Superior temporal gyrus (tissue), 1 donor: ENCODE data around the gene SDHC.
A peak's percentile ranks its signal among the peaks of the same experiment; 100 is the strongest.

Source experiments
- DNase-seq: peaks from one replicate; pipeline ENCODE4 v3.0.0-alpha.2; 2016; ENCODE audit errors: extremely low spot score

Gene SDHC, protein sequence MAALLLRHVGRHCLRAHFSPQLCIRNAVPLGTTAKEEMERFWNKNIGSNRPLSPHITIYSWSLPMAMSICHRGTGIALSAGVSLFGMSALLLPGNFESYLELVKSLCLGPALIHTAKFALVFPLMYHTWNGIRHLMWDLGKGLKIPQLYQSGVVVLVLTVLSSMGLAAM

GRCh38 chr1:161314201-161314981 is at the start of gene SDHC:
Gene SDHC (plus strand): TSS chr1:161314381. CDS start chr1:161314406, 25 bp downstream.
- peak; percentile 96 for DNase-seq

DNA sequence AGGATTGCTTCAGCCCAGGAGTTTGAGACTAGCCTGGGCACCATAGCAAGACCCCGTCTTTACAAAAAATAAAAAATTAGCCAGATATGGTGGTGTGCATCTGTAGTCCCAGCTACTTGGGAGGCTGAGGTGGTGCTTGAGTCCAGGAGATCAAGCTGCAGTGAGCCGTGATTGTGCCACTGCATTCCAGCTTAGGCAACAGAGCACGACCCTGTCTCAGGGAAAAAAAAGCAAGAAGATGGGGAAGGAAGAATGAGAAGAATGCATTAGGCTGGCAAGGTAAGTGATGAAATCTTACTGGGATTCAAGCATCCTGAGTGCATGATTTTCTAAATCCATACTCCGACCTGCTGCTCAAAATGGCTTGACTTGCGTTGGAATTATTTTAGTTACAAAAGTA is 48.9 kb upstream of the SDHC start:
- DNase-seq: no peak

DNA sequence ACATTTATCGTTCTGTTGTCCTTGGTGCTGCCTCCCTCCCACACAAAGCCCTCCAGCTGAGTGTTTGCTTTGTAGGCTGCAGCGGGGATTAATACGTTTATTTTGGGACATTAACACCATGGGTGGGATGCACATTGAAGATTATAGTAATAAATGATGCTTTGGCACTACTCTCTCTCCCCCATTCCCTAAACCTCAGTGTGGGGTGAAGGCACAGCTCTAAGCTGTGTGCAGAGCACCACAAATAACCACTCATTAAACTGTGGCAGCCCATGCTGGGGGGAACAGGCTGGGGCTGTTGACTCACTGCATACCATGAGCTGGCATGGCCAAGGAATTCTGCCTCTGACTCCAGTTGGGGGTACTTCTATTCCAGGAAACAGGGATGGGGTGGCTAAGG is 48.0 kb upstream of the SDHC start:
- no peak for DNase-seq

- no peak for DNase-seq
These were observed 47.3 kb upstream of the SDHC start for GRCh38 chr1:161266836-161267235.

DNA sequence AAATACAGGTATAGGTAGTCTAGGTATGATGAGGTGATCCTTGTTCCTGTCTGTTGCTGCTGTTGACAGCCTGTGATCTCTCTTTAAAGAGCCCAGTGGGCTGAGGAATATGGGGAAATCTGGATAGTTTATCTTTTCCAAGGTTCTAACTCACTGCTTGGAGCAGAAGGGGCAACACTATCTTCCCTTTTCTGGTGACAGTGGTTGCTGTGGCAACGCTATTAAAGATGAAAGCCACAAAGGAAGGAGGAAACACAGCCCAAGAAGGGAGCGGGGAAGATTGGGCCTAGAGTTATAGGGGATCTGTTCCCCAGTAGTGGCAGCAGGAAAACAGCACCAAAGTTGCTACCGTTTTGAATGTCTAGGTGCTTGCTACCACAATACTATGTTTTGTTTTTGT is 46.9 kb upstream of the SDHC start:
- DNase-seq: no peak

- no peak for DNase-seq
These were observed 40.8 kb upstream of the SDHC start for GRCh38 chr1:161273402-161273801.

GRCh38 chr1:161274874-161275273 is 39.3 kb upstream of the SDHC start:
- no peak for DNase-seq

DNA sequence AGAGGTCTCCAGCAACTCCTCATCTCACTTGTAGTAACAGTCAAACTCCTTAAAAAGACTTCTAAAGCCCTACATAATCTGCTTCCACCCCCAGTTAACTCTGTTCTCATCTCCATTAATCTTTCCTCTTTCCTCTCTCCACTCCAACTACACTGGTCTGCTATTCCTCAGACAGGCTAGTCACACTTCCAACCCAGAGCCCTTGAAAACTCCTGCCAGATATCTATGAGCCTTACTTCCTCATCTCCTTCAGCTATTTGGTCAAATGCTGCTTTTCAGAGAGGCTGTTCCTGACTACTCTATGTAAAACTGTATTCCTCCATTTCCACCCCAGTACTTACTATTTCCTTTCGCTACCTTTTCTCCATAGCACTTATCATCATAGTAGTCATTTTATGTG is 31.2 kb upstream of the SDHC start:
- no peak for DNase-seq

DNA sequence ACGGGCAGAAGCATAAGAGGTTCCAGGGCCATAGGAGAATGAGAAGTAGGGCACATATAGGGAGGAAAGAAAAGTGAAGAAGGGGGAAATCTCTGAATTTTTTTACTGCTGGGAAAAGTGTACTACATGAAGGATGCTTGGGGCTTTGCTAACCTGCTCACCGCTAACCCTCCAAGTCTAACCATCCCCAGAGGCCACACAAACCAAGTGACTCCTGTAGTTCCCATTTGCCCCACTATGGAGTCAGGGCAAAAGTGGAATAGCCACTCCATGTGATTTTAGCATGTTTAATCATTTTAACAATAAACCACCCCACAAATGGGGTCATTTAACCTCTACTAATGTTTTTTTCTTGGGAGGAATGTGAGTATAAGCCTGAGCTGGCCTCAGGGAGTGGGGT is 29.1 kb upstream of the SDHC start:
- no peak for DNase-seq

DNA sequence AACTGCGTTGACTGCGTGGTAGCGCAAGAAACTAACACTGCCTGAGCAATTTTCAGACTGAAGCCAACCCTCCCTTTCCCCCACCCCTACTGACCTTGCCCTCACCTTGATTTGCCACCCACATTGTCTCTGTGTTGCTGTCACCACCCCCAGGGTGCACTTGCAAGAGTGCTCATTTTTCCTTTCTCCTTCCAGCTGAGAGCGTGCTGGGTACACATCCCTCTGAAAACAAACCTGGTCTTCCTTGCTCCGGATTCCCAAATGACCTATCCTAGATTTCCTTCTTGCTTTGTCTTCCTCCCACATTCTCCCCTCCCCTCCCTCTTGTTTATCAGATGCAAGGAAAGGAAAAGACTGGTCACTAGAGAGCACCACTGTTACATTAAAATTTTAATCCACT is 28.7 kb upstream of the SDHC start:
- DNase-seq: no peak

DNA sequence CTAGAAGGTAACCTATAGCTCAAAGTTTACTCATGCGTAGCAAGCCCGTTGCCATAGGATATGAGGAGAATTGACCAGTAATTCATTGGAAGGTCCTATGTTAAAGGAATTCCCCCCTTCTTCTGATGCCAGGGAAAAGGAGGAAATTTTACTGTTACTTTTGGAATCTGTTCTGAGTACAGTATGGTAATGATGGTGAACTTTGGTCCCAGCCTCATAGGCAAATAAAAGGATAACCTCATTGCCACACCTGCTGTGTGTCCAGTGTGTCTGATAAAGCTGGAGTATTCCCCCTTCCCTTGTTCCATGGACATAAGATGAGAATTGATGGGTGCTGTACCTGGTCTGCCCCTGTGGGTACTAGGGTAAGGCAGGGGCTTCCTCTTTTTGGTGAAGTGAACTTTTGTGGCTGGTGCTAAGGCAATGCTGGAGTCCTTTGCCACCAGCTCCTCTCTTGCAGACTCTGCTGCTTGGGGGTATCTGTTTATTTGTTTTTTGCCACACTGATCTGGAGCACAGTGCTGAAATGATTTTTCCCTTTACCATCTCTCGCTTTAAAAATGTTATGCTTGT is 26.6 kb upstream of the SDHC start:
- DNase-seq: no peak

- no peak for DNase-seq
These were observed 23.4 kb upstream of the SDHC start for GRCh38 chr1:161290779-161291178.

DNA sequence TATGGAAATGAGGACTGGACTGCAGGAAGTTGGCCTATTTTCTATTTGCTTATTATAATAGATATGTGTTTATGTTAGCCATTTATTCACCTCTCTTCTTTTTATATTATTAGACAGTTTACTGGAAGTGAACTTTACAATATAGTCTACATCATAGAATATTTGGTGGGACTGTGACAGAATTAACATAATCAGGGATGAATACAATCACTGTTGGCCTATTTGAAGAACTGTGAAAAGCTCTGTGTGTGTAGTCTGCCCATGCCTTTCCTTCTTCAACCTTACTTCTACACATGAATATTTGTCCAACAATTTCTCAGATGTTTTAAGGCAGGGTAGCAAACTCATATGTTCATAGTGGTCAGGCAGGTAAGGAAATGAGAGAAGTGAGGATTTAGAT is 16.8 kb upstream of the SDHC start:
- no peak for DNase-seq

DNA sequence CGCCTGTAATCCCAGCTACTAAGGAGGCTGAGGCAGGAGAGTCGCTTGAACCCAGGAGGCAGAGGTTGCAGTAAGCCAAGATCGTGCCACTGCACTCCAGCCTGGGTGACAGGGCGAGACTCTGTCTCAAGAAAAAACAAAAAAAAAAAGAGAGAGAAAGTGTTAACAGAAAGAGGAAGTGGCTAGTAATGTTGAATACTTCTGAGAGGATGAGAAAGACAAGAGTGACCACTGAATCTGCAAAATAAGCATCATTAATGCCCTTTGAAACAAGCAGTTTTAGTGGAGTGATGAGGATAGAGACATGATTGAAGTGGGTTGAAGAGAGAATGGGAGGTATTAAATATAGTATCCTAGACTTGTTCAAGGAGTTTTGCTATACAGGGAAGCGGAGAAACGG is 16.1 kb upstream of the SDHC start:
- no peak for DNase-seq

DNA sequence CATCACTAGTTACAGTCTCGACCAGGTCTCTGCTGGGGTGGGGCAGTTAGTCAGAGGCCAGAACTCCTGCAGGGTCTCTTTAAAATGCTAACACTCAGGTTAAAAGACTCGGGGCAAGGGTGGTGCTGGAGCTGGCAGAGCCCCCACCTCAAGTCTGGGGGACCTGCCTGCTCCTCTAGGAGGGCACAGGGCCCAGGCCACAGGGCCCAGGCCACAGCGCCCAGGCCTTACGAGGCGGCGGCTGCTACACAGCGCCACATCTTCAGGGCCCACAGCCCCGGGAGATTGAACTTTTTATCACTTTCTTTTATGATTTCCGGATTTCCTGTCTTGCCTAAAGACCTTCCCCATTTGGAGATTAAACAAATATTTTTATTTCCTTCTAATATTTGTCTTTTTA is 14.8 kb upstream of the SDHC start:
- DNase-seq: no peak

GRCh38 chr1:161300478-161300877 is 13.7 kb upstream of the SDHC start:
- no peak for DNase-seq

DNA sequence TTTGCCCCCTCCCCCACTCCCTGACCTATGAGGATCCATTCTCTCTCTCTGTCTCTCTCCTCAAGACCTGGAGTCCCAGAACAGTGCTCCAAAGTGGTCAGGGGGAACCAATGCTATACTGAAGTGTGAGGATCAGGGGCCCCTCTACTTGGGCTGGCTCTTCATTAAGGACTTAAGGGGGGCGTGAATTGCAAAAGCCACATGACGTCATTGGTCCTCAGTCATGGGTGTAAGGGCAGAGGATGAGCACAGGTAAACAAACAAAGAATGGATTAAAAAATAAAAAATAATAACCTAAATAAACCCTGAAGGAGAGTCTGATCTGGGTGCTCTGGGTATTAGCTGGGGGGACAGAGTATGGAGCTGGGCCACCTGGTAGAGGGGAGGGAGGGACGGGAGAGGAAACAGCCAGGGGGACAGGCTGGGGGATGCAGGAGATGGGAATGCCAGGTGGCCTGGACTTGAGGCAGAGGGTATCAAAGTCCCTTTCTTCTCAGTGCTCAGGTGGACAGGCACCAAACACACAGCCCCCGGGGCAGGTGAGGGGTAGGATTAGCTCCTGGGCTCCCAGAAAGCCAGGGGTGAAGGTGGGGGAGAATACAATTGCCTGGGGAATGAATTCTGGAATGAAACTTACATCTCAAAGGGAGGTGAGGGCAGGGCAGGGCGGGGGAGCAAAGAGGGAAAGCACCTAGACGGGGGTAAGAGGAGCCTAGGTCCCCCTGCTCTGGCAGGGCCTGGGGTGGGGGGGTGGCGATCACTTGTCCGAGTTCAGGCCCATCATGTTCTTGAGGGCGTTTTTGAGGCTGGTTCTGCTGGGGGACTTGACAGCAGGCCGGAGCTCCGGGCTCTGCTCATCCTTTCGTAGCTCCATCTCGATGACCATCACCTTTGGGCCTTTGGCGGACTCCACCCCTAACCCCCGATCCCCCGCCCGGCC is 9.0 kb upstream of the SDHC start:
- no peak for DNase-seq

GRCh38 chr1:161305867-161306519 is 8.2 kb upstream of the SDHC start:
- DNase-seq: peak; percentile 60

- no peak for DNase-seq
These were observed 6.9 kb upstream of the SDHC start for GRCh38 chr1:161307230-161307768.

DNA sequence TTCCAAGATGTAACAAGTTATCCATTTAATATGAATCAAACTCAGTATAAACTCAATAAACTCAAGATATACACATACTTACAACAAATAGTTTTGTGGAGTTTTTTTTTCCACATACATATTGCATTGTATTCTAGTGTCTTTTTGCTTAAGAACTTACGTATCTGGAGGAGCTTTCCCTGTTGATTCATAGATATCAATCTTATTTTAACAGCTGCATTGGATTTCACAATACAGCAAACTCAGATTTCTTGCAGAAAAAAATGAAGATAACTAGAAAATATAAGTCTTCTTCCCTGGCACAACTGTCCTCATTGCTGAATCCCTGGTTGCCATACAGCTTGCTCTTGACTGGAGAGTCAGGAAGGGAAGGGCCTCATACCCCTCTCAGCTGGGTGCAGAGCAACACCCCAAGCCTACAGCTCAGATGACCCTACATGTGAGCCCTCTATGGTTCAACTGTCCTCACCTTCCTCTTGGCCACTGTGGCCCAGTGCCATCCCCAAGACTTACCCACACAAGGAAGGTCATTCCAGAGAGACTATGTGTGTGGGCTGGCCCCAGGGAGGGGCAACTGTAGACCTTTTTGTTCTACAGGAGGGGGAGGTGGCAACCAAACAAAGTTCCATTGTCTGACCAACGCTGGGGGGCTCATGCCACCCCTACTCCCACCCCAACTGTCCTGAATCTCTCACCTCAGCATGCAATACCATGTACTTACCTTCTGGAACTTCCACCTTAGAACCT is 6.1 kb upstream of the SDHC start:
- DNase-seq: no peak

- DNase-seq: no peak
These were observed 4.3 kb upstream of the SDHC start, which contains the start of gene MPZ for GRCh38 chr1:161309868-161310267. Gene MPZ (minus strand): TSS chr1:161309968. CDS start chr1:161309905, 63 bp downstream.
